ENCODE data around the gene POLR3C.
"Not testable (repeated sequence)": the region's sequence is repeated elsewhere in the genome, so short reads cannot be mapped to it uniquely, and the experiment has no call there.

Gene POLR3C, protein sequence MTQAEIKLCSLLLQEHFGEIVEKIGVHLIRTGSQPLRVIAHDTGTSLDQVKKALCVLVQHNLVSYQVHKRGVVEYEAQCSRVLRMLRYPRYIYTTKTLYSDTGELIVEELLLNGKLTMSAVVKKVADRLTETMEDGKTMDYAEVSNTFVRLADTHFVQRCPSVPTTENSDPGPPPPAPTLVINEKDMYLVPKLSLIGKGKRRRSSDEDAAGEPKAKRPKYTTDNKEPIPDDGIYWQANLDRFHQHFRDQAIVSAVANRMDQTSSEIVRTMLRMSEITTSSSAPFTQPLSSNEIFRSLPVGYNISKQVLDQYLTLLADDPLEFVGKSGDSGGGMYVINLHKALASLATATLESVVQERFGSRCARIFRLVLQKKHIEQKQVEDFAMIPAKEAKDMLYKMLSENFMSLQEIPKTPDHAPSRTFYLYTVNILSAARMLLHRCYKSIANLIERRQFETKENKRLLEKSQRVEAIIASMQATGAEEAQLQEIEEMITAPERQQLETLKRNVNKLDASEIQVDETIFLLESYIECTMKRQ

DNA sequence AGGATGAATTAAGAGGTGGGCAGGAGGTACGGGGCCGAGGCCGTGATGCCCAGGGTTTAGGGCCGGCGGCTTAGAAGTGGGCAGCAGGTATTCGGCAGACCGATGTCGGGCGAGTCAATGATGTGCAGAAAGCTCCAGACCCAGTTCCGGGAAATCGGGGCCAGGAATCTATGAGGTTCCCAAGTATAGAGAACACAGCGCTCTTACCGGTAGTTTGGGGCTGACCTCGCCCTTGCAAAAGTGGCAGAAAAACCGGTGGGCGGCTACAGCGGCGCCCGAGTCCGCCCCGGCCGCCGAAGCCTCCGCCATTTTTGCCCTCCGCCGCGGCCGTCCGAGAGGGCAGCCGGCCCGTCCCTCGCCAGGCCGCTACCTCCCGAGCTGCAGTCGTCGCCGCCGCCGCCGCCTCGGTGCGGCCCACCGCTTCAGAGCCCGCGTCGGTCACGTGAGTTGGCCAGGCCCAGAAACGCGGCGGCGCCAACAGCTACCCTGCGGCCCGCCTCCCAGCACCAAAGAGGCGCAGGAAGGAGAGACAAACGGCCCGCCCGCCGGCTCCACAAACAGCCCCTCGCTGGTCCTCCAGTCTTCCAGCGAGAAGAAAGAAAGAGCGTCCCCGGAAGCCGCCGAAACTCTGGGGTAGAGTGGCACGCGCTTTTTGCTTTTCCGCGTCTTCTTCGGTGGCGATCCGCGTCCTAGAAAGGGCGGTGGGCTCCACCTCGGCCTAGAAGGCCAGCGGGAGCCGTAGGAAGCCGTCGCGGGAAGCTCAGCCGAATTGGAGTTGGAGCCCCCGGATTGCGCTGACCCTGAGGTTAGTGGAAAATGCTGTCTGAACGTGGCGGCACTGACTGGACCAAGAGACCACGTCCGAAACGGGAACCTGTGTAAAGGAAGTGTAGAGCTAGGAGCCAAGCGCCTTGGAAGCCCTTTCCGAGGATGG lies at the start of gene POLR3C, which contains the start of gene RNF115:
POLR3C (plus strand) TSS at position 636 of the 934 bp plus-strand sequence. CDS start 1,577 bp downstream, outside the sequence.
RNF115 (minus strand) TSS at position 531 of the 934 bp plus-strand sequence; CDS start at position 309, 222 bp downstream.
- peak; percentile 78 to 81 for DNase-seq

DNA sequence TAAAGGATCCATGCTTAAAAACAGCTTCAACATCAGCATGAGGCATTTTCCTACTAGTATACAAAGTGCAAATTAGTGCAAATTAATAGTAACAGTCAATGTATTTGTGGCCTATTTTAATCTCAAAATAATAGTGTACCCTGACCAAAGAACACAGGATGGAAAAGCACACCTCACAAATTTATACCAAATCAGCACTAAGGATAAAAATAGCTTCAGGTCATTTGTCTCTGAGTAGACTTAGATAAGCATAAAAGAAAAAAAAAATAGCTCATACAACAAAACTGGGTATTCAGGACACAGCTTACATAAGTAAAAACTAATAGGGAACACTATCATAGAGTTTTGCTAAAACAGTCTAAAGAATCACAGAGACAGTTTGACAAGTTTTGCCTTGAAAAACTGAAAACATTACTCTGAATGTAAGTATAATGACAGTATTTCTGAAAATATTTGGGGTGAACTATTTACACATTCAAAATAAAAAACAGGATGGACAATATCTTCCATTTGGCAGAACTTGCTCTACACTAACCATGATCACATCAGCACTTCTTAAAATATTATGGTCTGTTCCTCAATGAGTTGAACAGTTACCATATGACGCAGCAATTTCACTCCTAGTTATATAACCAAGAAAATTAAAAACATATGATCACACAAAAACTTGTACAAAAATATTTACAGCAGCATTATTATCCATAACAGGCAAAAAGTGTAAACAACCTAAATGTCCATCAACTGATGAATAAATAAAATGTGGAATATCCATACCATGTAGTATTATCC lies 46.4 kb upstream of the POLR3C start:
- no peak for DNase-seq

DNA sequence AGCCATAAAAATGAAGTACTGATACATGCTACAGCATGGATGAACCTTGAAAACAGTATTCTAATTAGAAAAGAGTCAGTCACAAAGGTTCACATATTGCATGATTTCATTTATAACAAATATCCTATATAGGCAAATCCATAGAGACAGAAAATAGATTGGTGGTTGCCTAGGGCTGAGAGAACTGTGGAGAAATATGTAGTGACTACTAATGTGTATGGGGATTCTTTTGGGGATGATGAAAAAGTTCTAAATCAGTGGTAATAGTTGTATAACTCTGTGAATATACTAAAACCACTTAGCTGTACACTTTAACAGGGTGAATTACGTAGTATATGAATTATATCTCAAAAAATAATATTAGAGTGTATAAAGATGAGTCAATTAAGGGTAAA lies 45.9 kb upstream of the POLR3C start:
- no peak for DNase-seq

DNA sequence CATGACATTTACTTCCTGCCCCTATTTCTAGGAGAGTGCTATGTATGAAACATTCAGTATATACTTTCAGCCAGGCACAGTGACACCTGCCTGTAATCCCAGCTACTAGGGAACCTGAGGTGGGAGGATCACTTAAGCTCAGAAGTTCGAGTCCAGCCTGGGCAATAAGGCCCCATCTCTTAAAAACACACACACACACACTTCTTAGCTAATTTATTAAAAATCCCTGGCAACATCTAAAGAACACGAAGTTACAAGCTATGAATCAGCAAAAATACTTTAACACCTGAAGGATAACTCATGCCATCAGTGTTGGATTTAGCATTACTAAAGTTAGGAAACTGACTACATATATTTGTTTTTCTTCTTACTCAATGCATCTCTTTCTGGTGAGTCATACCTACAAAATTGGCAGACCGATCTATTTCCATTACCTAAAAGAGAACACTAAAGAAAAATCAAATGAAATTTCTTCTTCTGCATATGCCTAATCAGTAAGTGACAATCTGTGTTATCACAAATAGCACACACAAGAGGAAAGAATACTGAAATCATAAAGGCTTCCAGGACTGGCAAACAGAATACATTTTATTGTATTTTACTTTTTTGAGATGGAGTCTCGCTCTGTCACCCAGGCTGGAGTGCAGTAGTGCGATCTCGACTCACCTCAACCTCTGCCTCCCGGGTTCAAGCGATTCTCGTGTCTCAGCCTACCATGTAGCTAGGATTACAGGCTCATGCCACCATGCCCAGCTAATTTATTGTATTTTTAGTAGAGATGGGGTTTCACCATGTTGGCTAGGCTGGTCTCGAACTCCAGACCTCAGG lies 41.5 kb upstream of the POLR3C start:
- no peak for DNase-seq

DNA sequence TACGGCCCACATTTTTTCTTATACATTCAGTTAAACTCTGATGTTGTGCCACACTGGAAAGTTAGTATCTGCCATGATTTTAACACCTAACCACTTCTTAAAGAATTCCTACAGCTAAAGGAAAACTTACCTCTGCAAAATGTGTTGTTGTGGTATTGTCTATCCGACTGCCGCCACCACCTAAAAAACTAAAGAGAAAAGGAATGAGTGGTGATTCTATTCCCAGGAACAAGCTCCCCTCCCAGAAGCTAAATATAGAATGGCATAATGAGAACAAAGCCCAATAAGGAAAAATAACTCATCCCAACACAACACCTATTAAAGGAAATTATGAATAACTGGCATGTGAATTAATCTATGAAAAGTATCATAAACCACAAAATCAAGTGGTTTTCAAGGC lies 39.6 kb upstream of the POLR3C start:
- no peak for DNase-seq

DNA sequence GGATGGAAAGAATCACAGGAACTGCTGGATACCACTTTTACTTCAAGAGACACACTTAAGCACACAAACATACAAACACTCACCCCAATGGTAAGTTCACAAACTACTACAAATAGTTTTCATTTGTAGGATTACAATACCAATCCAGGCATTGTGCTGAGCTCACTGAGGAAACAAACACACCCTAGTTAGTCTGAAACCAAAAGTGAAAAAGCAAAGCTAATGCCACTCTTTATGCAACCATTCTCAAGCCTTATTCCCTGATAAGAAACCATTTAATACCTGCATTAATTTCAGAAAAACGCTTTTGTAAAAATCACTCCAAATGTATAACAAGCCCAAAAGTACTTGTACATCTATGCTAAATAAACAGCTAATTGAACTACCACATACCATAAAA lies 38.5 kb upstream of the POLR3C start:
- DNase-seq, result no peak

DNA sequence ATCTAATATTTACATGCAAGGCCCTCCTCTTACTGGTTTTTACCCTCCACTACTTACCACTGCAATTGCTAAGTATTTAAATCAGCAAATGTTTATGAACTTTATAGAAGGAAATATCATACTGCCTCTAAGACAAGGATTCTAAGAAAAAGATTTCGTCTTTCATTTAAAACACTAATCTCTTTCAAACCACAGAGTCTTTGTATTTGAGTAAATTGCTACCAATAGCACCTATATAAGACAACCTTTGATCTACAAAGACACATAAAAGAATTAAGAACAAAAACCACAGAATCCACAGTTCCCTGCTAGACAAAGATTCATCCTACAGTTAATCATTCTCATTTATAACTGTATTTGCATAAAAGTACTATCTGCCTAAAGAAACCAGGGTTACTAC lies 37.7 kb upstream of the POLR3C start:
- no peak for DNase-seq

DNA sequence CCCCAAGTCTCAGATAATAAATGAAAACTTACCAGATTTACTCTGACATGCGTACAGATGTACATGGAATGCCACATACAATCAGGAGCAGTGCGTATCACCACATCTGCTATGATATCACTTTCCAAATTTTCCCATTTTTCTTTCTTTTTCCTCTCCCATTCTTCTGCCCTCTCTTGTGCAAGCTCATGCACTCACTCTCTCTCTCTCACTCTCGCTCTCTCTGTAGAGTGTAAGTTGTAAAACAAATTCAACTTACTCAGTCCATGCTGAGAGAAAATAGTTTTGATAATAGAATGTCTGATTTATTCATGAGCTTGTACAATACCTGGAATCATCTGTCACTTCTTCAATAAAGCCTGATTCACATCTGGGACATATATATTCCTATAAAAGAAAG lies 35.4 kb upstream of the POLR3C start:
- no peak for DNase-seq

DNA sequence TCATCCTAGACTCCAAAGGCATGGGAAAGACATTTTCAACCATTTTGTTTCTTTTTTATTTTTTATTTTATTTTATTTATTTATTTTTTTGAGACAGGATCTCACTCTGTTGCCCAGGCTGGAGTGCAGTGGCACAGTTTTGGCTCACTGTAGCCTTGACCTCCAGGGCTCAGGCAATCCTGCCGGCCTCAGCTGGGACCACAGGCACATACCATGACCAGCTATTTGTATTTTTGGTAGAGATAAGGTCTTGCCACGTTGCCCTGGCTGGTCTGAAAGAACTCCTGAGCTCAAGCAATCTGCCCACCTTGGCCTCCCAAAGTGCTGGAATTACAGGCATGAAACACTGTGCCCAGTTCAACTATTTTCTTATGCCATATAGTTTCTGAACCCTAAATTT lies 32.1 kb upstream of the POLR3C start:
- not testable (repeated sequence) for DNase-seq

DNA sequence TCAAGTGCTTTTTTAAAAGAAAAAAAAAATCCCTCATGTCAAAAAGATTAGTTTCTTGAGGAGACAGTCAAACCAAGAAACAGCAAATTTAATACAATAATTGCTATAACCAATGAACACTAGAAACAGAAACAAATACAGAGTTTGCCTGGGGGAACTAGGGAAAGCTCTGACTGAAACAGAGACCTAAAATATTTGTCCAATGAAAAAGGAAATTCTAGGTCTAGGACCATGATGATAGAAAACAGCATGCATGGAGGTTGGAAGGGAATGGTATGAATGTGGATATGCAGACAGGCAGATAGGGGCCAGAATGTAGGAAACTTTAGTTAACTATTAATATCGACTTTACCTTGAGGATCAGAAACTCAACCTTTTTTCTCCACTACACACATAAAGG lies 31.5 kb upstream of the POLR3C start:
- no peak for DNase-seq

DNA sequence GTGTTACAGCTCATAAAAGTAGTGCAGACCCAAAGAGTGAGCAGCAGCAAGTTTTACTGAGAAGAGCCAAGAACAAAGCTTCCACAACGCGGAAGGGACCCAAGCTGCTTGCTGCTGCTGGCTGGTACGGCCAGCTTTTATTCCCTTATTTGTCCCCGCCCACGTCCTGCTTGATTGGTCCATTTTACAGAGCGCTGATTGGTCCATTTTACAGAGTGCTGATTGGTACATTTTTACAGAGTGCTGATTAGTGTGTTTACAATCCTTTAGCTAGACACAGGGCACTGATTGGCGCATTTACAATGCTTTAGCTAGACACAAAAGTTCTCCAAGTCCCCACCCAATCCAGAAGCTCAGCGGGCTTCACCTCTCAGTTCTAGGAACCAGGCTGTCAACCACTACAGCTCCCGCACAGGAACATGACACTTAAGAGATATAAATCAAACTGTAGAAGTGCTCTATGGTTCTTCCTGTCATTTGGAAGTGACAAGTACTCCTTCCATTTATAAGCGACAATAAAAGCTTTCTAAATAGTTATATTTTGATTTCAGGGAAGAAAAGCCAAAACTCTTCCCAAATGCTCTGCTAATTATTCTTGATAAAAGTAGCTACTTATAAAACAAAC lies 28.6 kb upstream of the POLR3C start:
- DNase-seq, result no peak

DNA sequence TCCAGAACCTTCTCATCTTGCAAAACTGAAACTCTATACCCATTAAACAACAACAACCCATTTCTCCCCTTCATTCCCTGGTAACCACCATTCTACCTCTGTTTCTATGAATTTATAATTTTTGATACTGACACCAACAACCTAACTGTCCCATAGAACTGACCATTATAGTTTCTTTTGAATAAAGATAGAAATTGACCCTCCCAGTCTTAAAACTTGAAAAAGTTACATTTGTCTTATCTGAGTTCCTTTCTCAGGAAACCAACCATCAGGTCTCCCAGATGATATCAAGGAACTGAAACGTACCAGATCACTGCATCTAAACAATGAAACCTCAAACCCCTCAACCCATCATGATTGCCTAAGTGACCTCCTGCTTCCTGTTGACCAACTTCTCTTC lies 27.2 kb upstream of the POLR3C start:
- no peak for DNase-seq

DNA sequence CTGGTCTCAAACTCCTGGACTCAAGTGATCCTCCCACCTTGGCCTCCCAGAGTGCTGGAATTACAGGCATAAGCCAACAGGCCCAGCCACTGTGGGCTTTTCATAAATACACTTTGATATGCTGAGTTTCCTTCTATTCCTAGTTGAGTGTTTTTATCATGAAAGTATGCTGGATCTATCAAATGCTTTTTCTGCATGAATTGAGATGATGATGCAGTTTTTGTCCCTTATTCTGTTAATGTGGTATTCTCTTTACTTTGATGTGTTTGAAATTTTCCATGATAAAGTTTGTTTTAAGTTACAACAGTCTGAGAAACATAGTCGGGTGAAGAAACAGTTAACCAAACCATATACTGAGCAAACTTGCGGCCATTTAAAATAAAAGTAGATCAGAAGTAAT lies 24.2 kb upstream of the POLR3C start:
- no peak for DNase-seq

DNA sequence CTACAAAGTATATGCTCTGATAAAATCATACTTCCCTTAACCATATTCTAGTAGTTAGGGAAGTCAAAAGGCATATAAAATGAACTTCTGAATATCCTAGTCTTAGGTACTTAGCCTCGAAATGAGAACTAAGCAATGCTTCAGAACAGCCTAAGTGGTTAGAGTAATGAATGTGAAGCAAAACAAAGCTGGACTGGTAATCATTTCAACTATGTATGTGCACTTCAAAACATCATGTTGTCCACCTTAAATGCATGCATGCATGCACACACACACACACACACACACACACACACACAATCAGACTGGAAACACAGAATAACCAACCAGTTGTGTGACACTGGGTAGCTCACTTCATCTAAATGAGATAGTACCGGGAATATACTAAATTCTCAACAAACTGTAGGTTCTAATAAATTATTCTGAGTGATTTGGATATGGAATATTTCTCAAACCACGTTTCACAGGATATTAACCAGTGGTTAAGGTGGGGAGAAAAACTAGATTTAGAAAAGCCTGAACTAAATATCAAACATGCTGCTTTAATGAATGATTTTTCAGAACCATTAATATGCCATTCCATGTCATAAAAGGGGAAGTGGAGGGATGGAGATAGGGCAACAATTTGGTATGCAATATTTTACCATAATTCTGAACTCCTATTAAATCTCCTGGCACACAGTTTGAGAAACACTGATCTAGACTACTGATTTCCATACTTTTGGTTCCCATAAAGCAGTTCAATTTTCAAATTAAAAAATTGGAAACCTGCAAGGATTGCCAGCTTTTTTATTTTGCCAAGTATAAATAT lies 19.6 kb upstream of the POLR3C start:
- DNase-seq, result no peak

DNA sequence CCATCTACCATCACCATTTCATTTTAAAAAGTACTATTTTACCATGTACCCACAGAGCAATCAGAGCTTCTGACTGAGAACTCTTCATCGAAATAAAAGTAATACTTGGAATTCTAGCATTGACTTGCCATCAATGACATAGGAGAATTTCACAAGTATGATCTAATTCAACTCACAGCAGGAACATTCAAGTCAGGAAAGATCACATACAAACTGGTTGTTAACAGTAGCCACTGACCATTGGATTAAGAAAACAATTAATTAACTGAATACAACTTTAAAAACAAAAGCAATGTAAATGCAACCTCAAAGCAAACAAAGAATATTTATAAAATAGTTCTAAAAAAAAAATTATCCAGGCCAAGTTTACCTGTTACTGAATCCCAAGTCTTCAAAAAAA lies 18.9 kb upstream of the POLR3C start:
- DNase-seq, result no peak

DNA sequence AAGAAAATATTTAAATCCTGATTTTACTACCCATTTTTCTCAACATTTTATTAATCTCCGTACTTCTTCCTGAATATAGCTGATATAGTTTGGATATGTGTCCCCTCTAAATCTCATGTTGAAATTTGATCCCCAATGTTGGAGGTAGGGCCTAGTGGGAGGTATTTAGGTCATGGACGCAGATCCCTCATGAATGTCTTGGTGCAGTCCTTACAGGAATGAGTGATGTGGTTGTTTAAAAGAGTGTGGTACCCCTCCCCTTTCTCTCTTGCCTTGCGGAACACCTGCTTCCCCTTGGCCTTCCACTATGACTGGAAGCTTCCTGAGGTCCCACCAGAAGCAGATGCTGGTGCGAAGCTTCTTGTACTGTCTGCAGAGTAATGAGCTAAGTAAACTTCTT lies 17.6 kb upstream of the POLR3C start:
- DNase-seq, result no peak

DNA sequence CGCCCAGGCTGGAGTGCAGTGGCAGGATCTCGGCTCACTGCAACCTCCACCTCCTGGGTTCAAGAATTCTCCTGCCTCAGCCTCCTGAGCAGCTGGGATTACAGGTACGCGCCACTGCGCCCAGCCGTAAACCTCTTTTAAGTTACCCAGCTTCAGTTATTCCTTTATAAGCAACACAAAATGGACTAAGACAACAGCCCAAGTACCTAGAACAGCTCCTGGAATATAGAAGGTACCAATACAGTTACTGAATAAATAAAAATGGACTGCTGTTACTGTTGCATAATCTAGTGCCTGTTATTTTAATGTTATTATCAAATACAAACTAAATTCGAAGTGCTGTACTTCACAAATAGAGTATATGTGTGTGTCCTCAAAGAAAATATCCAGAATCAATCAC lies 17.2 kb upstream of the POLR3C start:
- no peak for DNase-seq

DNA sequence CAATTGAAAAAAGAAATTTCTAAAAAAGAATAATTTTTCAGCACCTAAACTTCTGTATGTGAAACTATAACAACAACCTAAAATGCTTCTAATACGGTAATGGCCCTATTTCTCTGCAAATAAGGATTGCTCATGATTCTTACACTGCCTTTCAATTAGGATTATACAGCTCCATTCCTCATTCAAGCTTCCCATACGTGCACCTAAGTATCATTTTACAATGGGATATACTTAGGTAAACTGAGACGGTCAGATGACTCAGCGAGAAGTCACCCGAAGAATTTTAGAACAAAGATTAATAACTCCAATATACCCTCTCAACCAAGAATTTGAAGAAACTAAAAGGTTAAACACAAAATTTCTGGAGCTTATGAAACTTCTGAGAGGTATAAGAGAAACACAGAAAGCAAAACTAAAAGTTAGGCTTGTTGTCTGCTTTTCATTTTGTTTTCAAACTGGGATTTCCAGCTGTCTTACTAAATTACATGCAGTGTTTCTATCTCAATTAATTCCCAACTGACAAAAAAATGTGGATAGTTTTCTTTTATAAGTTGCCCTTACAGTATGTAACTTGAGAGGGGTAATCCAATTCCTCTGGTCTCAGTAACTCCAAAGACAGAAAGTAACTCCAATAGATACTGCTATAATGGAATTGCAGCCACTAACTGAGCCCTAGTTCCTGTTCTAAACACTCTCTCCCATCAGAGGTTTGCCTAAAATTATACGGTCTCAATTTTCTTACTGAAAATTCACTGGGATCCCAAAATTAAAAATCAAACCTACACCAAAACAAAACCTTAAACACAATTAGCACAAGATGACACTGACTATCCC lies 10.8 kb upstream of the POLR3C start:
- DNase-seq, result not testable (repeated sequence)

DNA sequence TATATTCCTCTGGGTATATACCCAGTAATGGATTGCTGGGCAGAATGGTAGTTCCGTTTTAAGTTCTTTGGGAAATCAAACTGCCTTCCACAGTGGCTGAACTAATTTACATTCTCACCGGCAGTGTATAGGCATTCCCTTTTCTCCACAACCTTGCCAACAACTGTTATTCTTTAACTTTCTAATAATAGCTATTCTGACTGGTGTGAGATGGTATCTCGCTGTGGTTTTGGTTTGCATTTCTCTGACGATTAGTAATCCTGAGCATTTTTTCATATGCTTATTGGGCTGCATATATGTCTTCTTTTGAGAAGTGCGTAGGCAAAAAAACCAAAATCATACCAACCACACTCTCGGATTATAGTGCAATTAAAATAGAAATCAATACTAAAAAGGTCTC lies 5.9 kb upstream of the POLR3C start:
- DNase-seq, result not testable (repeated sequence)
